Glomerular visceral epithelial cell (primary cell): ENCODE data around the gene SCUBE1.

ENCODE experiments used
- DNase-seq: peaks from one replicate; pipeline ENCODE4 v3.0.0-alpha.2; 2016; ENCODE audit errors: extremely low spot score

The SCUBE1 gene

DNA sequence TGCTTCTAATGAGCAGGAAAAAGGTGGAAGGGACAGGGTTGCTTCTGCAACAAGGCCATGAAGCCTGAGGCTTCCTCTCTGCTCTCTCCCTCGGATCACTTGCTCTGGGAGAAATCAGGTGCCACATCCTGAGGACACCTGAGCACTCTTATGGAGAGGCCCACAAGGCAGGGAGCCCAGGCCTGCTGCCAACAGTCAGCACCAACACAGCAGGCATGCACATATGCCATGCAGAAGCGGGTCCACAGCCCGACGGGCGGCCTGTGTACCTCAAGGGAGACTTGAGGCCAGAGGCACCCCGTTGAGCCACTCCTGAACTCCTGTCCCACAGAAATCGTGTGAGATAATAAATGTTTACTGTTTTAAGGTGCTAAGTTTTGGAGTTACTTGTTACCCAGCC lies 165.7 kb downstream of the SCUBE1 start:
- DNase-seq = no peak

- no peak for DNase-seq
Measured at GRCh38 chr22:43176090-43176489, 167.1 kb downstream of the SCUBE1 start.

GRCh38 chr22:43174941-43175531 lies 168.1 kb downstream of the SCUBE1 start:
- DNase-seq = no peak

GRCh38 chr22:43173976-43174720 lies 169.0 kb downstream of the SCUBE1 start:
- no peak for DNase-seq

GRCh38 chr22:43173566-43173965 lies 169.6 kb downstream of the SCUBE1 start:
- no peak for DNase-seq

DNA sequence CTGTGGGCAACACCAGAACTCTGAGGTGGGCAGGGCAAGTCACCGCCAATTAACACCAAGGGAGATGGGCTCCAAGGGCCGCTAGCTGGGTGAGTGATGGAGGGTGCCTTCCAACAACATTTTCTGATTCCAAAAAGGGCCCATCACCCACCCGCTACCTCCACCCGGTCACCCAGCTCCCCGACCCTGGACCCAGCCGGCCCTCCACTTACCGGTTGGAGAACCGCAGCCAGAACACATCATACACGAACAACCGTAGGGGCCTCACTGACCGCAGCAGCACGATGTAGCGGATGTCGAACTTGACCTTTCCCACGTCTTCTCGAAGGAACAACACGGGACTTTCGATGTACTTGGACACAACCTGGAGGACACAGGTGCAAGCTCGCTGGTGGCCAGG lies 171.0 kb downstream of the SCUBE1 start:
- DNase-seq = no peak

DNA sequence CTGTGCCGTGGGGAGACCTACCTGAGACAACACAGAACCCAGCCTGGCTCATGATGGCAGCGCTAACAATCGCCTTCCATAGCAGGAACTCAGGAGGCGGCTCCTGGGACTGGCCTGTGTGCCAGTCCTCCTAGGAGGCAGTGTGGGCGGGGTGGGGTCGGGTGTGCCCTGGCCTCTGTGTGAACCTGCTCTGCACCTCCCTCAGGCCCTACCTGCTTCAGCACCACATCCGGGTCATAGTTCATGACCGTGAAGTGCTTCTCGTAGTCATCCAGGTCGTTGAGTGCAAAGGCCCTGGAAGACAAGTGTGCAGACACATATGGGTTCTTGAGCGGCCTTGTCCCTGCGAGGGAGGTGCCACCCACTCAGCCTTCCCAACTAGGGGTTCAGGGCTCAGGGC lies 171.6 kb downstream of the SCUBE1 start:
- no peak for DNase-seq

DNA sequence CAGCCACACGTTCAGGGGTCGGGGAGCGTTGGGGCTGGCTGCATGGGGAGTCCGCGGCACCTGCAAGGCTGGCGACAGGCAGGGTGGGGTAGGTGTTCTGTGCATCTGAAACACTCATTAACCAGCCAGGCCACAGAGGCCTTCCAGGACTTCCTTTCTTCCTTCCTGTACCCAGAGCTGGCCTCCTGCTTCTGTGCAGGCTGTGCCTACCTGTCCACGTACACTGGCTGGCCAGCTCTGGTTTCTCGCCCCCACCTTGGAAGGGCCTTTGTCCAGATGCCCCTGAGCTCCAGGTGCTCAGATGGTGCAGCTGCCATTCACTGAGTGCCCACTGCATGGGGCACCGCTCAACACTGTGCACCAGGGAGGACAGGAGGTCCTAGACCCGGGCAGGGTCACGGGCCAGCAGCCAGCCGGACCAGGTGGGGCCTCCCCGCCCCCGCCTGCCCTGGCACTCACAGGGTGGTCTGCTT lies 172.1 kb downstream of the SCUBE1 start:
- no peak for DNase-seq

GRCh38 chr22:43170131-43170480 lies 173.1 kb downstream of the SCUBE1 start:
- no peak for DNase-seq

DNA sequence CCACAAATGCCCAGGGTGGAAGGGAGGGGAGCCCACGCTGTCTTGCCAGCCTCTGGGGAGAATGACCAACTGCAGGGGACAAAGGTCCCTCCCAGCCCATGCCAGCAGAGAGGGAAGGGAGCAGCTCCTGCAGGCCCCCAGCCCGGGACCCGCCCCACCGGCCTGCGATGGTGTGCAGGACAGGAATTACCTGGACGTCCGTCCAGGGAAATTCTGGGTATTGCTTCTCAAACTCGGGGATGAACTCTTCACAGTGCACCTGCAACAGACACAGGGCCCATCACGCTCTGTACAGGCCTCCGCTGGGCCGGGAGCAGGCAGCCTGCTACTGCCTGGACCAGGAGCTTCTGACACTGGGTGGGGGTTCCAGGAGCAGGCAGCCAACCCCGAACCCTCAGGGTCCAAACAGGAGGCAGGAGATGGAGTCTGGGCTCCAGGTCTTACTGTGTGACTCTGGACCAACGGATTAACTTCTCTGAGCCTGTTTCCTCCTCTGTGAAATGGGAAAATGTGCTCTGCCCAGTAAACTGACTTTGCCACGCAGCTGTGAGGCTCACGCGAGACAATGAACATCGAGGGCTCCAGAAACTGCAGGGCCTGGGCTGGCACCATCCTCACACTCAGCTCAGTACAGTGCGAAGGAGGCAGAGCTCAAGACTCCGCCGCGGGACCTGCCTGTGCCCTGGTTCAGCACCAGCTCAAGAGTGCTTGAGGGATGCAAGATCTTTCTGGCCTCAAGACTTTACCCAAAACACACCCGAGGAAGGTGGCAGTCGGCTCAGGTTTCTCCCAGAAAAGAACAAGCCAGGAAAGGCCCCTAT lies 173.7 kb downstream of the SCUBE1 start:
- no peak for DNase-seq

DNA sequence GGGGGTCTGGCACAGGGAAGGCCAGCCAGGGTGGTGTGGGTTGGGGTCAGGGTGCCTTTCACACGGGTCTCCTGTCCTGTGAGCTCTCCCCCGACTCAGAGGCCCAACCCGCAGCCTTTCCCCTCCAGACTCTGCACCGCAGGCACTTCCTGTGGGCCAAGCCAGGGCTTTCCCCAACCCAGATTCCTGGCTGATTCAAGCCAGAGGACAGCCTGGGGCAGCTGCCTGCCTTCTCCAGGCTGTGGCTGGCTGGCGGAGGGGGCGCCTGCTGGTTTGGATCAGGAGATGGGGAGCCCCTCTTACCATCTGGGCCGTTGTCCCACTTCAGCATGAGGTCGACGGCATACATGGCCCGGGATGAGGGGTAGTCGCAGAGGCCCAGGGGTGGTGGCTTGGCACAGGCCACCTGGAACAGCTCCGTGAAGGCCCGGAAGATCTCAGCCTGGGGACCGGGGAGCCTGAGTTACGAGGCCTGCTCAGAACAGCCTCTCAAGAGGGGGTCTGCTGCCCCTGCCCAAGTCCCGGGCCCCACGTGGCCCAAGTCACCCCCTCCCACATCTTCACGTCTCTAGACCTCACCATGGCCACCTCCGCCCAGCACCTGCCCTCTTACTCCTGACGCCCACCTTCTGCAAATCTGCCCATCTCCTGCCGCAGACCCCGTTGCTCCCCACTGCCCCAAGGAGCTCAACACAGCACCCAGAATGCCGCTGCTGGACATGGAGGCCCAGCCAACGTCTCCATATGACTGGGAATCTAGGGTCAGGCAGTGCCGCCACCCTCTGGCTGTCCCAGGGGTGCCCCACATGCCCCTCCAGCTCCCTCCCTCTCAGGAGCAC lies 174.5 kb downstream of the SCUBE1 start:
- DNase-seq = no peak

GRCh38 chr22:43167001-43167589 lies 176.1 kb downstream of the SCUBE1 start:
- no peak for DNase-seq

DNA sequence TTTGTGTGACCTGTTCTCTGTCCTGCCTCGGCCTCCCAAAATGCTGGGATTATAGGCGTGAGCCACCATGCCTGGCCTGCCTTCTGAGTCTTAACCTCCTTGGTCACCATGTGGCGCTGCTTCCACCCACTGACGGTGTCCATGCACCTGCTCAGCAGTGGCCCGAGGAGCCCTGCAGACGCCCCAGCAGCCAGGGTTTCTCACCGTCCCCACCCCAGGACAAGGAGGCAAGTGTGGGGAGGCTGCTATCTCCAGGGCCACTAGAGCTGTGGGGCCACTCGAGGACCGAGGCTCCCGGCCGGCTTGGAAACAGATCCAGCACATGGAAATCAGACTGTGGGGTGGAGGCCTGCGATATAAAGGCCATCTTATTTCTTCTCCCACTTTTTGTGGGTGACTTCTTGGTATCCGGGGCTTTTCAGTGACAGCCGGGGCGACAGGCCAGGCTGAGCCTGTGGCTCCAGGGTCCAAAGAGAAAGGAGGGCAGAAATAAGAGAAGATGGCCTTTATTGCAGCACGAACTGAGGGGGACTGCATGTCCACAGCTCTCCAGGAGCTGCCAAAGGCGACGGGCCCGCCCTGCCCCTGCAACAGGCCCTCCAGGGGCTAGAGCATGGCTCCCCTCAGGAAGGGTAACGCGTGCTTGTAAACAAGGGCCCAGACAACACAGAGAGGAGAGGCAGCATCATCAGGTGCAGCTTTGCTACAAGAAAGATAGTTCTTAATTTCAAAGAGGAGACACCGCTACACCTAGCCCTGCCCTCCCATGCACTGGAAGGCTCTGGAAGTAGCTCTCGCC lies 176.8 kb downstream of the SCUBE1 start:
- no peak for DNase-seq

GRCh38 chr22:43164636-43165035 lies 178.5 kb downstream of the SCUBE1 start:
- no peak for DNase-seq

GRCh38 chr22:43163241-43163795 lies 179.9 kb downstream of the SCUBE1 start:
- DNase-seq = no peak

DNA sequence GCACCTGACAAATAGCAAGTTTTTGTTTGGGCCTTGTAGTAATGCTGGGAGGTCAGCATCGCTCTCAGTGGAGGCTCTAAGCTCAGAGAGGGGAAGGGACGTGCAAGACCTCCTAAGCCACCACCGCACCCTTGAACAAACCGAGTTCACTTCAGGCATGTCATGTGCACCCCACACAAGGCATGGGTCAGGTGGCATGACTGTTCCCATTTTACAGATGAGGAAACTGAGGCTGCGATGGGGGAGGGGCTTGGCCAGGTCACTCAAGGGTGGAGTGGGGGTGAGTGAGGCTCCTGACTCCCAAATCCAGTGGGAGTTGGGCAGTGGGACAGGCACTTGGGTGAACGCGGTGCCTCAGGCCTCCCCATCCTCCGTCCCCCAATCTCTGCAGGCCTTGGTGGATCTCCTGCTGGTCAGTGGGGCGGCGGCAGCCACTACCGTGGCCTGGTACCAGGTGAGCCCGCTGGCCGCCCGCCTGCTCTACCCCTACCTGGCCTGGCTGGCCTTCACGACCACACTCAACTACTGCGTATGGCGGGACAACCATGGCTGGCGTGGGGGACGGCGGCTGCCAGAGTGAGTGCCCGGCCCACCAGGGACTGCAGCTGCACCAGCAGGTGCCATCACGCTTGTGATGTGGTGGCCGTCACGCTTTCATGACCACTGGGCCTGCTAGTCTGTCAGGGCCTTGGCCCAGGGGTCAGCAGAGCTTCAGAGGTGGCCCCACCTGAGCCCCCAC lies 180.6 kb downstream of the SCUBE1 start:
- no peak for DNase-seq

DNA sequence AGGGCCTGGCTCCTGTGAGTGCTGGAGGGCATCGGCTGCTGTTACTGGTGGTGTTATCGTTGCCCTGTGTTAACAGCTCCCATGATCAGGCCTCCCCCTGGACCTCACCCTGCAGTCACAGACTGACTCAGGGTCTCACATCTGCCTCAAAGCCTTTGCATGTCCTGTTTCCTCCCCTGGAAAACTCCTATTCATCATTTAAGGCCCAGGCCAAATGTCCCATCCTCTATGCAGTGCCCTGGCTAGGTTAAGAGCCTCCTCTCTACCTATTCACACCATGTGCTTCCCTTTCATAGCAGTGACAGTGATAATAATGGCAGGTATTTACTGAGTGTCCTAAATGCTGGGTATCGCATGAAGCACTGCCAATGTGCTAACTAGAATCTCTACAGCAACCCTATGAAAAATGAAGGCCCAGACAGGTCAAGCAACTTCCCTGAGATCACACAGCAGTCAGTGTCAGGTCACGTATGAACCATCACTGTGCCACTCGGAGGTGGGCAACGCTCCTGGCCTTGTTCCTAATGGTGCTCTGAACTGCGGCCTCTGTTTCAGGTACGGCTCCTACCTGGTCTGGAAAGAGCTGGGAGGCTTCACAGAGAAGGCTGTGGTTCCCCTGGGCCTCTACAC lies 182.6 kb downstream of the SCUBE1 start:
- DNase-seq = no peak

DNA sequence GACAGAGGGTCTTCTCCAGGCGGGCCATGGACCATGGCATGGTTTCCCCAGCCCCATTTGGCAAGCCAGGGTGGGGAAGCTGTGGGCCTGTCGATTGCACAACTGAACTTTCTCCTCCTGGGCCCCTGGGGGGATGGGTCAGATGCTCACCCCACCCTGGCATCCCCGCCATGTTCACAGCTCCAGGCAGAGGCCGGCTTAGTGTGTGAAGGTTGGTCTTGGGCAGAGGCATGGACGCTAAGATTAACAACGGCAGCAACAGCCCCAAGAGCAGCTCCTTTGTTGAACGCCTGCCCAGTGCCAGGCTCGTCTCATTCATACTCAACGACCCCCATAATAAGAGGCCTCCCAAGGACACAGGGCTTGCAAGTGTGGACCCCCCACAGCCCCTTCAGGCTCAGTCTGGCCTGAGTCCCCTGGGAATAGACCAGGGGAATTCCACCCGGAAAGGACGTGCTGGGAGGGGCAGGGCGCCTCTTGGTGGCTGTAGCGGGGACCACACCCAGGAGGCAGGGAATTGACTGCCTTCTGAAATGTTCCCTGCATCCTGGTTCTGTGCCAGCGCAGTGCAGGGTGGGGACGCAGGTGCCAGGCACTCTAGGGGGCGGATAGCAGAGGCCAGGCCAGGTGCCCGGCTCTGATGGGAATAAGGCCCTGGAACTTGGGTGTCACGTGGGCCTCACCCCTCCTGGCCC lies 183.5 kb downstream of the SCUBE1 start:
- DNase-seq = no peak
